AG04450 (cell line): ENCODE results near the gene SLC17A7. TPM values are rescaled to one million over a fixed set of nuclear protein-coding genes. Genes with fewer than 3 reads are reported as not detected.

Experiments
- CTCF ChIA-PET: fragments of 300-600, 350-600 bp; formaldehyde crosslinking; extraction: SDS; loops from one replicate; lab custom pipeline; 2022; ENCODE audit warnings: antibody characterized with exemption, inconsistent platforms; lab: Charles Lee
- POLR2A ChIA-PET: fragments of 350-600 bp; formaldehyde crosslinking; extraction: SDS; loops from one replicate; lab custom pipeline; 2021; ENCODE audit warnings: antibody characterized with exemption, inconsistent platforms; lab: Yijun Ruan, JAX
- DNase-seq: peaks from one replicate; pipeline ENCODE4 v3.0.0-alpha.2; 2011; ENCODE audit warnings: low read depth, low spot score
- H3K27ac ChIP-seq: one replicate; pipeline ENCODE4 v1.5.1; 2012; ENCODE audit warnings: low read depth, low read length, control low read depth
- H3K27me3 ChIP-seq: one replicate; pipeline ENCODE4 v1.6.0; 2012; ENCODE audit warnings: low read length; ENCODE audit not compliant: control insufficient read depth, insufficient read depth
- H3K4me3 ChIP-seq: 2 replicates; pipeline ENCODE4 v1.5.1; 2011; ENCODE audit warnings: mild to moderate bottlenecking, low read depth, low read length, control low read depth
- H3K9me3 ChIP-seq: 2 replicates; pipeline ENCODE4 v1.5.1; 2012; ENCODE audit warnings: low read length; ENCODE audit not compliant: control insufficient read depth, insufficient read depth
- CTCF ChIP-seq: IDR thresholded peaks from 2 replicates; pipeline ENCODE4 v1.5.1; 2011; ENCODE audit warnings: low read depth, low read length, control low read depth, inconsistent platforms
- polyA plus RNA-seq: library from polyadenylated mRNA; depleted of rRNA; stranded (reverse); fragments of >200 nt; gene quantifications from 2 replicates; pipeline ENCODE4 v1.2.3, GENCODE V29; 2011

Gene SLC17A7
- polyA plus RNA-seq, 1 experiment: 0.02 TPM

- Histone ChIP-seq H3K9me3 (no peaks in the 10 kb centered on the region), H3K27me3 (peaks cover 35% of the 10 kb centered on the region), H3K27ac (no peak overlapping the region), H3K4me3 (no peak overlapping the region)
- TF ChIP-seq CTCF: no peak
- ChIA-PET CTCF (no interaction called here), POLR2A (no interaction called here)
- DNase-seq: no peak
Measured at GRCh38 chr19:49414256-49414655, 27.1 kb downstream of the SLC17A7 start.

DNA sequence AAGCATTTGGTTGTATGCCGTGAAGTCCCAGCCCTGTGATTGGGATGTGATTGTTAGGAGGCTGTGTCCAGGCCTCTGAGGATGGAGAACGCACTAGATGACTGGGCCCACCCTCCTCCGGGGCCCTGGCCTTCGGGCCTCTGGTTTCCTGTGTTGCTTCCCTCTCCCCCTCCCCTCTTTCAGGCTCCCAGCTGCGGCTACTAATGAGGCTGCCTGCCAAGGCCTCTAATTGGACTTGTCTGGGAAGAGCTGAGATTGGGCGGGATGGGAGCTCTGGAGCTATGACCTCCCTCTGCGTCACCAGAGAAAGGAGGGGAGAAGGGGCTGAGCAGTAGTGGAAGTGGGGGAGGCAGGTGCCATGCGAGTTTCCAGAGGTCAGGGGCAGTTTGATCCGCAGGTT lies 28.0 kb downstream of the SLC17A7 start:
- CTCF ChIA-PET: no interaction called here
- POLR2A ChIA-PET: no interaction called here

DNA sequence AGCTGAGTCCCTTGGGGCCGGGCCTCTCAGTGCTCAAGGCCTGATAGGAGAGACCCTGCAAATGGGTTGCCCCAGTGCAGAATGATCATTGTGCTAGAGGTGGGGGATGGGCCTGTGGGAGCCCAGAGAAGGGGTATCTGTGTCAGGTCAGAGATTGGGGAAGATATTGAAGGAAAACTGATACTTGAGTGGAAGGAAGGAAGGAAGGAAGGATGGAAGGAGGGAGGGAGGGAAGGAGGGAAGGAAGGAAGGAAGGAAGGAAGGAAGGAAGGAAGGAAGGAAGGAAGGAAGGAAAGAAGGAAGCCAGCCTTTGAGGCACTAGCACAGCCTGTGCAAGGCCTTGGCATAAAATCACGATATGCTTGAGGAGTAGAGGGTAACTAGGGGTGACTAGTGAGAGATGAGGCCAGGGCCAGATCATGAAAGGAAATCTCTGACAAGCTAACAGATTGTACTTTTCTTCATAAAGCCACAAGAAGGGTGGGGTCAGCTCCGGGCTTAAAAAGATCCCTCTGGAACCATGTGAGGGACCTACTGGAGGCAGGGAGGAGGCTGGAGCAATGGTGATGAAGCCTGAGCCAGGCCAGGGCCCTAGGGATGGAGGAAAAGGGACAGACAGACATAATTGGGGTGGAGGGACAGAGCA lies 29.5 kb downstream of the SLC17A7 start:
- no peak for DNase-seq
- CTCF ChIA-PET: interaction anchor here (1.0 to 1.2 kb wide), 2 partner anchors 21 to 185 kb away, joined by 3 to 4 read pairs; no protein-coding TSS in a partner anchor
- peaks cover 28% of the 10 kb centered on the region for H3K27me3 ChIP-seq

More for the DNA sequence above, 28.0 kb downstream of the SLC17A7 start:
- Histone ChIP-seq H3K9me3 (no peaks in the 10 kb centered on the region), H3K27me3 (peaks cover 33% of the 10 kb centered on the region), H3K27ac (no peak overlapping the region), H3K4me3 (no peak overlapping the region)
- no peak for DNase-seq
- no peak for TF ChIP-seq CTCF

GRCh38 chr19:49409441-49410029 lies 31.8 kb downstream of the SLC17A7 start:
- Histone ChIP-seq H3K9me3 (no peaks in the 10 kb centered on the region), H3K27ac (no peak overlapping the region), H3K27me3 (peaks cover 22% of the 10 kb centered on the region), H3K4me3 (no peak overlapping the region)
- ChIA-PET CTCF (no interaction called here), POLR2A (no interaction called here)
- DNase-seq: no peak
- no peak for TF ChIP-seq CTCF

More for the DNA sequence above, 29.5 kb downstream of the SLC17A7 start:
- POLR2A ChIA-PET: no interaction called here
- Histone ChIP-seq H3K9me3 (no peaks in the 10 kb centered on the region), H3K27ac (no peak overlapping the region), H3K4me3 (no peak overlapping the region)
- no peak for TF ChIP-seq CTCF

- ChIA-PET CTCF (interaction anchor here (0.6 kb wide), 1 partner anchor 415 kb away, joined by 4 read pairs; the partner anchor contains the start of gene RUVBL2), POLR2A (no interaction called here)
- no peak for DNase-seq
- Histone ChIP-seq H3K4me3 (no peak overlapping the region), H3K9me3 (no peaks in the 10 kb centered on the region), H3K27me3 (peaks cover 22% of the 10 kb centered on the region), H3K27ac (no peak overlapping the region)
- no peak for TF ChIP-seq CTCF
Measured at GRCh38 chr19:49408816-49409440, 32.4 kb downstream of the SLC17A7 start.
